Neural crest cell (in vitro differentiated cells): Measurements from ENCODE around the gene LRRC40. TPM values are rescaled to one million over a fixed set of nuclear protein-coding genes. Genes with fewer than 3 reads are reported as not detected.
"Not testable (repeated sequence)": the region's sequence is repeated elsewhere in the genome, so short reads cannot be mapped to it uniquely, and the experiment has no call there.

Experiments used
- DNase-seq: peaks from one replicate; pipeline ENCODE4 v3.0.0; 2021; ENCODE audit warnings: low read depth, mixed read lengths, low spot score
- H3K27ac Mint-ChIP-seq: one replicate; pipeline ENCODE4 v1.8.0; 2021; ENCODE audit warnings: mild to moderate bottlenecking, mixed read lengths; ENCODE audit not compliant: unreplicated experiment
- H3K27me3 Mint-ChIP-seq: 2 replicates; pipeline ENCODE4 v1.8.0; 2021; ENCODE audit warnings: low read depth, mild to moderate bottlenecking, mixed read lengths
- H3K36me3 Mint-ChIP-seq: 2 replicates; pipeline ENCODE4 v1.8.0; 2021; ENCODE audit warnings: low read depth, mild to moderate bottlenecking, mixed read lengths
- H3K4me1 Mint-ChIP-seq: 2 replicates; pipeline ENCODE4 v1.8.0; 2021; ENCODE audit warnings: mixed read lengths
- H3K4me3 Mint-ChIP-seq: one replicate; pipeline ENCODE4 v1.8.0; 2021; ENCODE audit warnings: mild to moderate bottlenecking, mixed read lengths
- H3K9me3 Mint-ChIP-seq: 2 replicates; pipeline ENCODE4 v1.8.0; 2021; ENCODE audit warnings: mixed read lengths
- CTCF ChIP-seq: fragments of 200-600 bp; sonication (generic); conservative IDR thresholded peaks from 2 replicates; pipeline ENCODE4 v1.5.0; 2021; ENCODE audit warnings: antibody characterized with exemption, mild to moderate bottlenecking
- total RNA-seq: library from RNA; stranded (reverse); gene quantifications from 2 replicates; pipeline ENCODE4 v1.2.1, GENCODE V29; 2021

Gene LRRC40
- total RNA-seq, 1 donor from 2014 or later = 27.7 TPM

GRCh38 chr1:70195342-70195741, 10.0 kb downstream of the LRRC40 start:
- TF ChIP-seq CTCF = no peak
- H3K27ac Mint-ChIP-seq = no peak overlapping the region
- no peak for DNase-seq
- no peaks in the 10 kb centered on the region for H3K27me3 Mint-ChIP-seq
- no peaks in the 10 kb centered on the region for H3K4me1 Mint-ChIP-seq
- H3K36me3 Mint-ChIP-seq = peaks cover 4% of the 10 kb centered on the region
- H3K4me3 Mint-ChIP-seq = no peak overlapping the region
- no peaks in the 10 kb centered on the region for H3K9me3 Mint-ChIP-seq

GRCh38 chr1:70194601-70195000, 10.8 kb downstream of the LRRC40 start:
- Mint-ChIP-seq H3K9me3 (no peaks in the 10 kb centered on the region), H3K4me1 (no peaks in the 10 kb centered on the region), H3K27me3 (no peaks in the 10 kb centered on the region), H3K4me3 (no peak overlapping the region), H3K36me3 (peaks cover 4% of the 10 kb centered on the region), H3K27ac (no peak overlapping the region)
- DNase-seq = no peak
- no peak for TF ChIP-seq CTCF

GRCh38 chr1:70192446-70192845, 12.9 kb downstream of the LRRC40 start:
- H3K9me3 Mint-ChIP-seq, H3K4me3 Mint-ChIP-seq, H3K4me1 Mint-ChIP-seq, H3K27ac Mint-ChIP-seq, H3K36me3 Mint-ChIP-seq, DNase-seq, H3K27me3 Mint-ChIP-seq: not testable (repeated sequence)

GRCh38 chr1:70190180-70190579, 15.2 kb downstream of the LRRC40 start:
- Mint-ChIP-seq H3K27me3 (no peaks in the 10 kb centered on the region), H3K27ac (no peak overlapping the region), H3K9me3 (no peaks in the 10 kb centered on the region), H3K4me3 (no peak overlapping the region), H3K36me3 (peaks cover 4% of the 10 kb centered on the region), H3K4me1 (no peaks in the 10 kb centered on the region)
- TF ChIP-seq CTCF = no peak
- no peak for DNase-seq

GRCh38 chr1:70188522-70188921, 16.9 kb downstream of the LRRC40 start:
- Mint-ChIP-seq H3K9me3 (no peaks in the 10 kb centered on the region), H3K4me3 (no peak overlapping the region), H3K36me3 (peaks cover 4% of the 10 kb centered on the region), H3K27ac (no peak overlapping the region), H3K27me3 (no peaks in the 10 kb centered on the region), H3K4me1 (no peaks in the 10 kb centered on the region)
- TF ChIP-seq CTCF = no peak
- no peak for DNase-seq

GRCh38 chr1:70185181-70185580, 20.2 kb downstream of the LRRC40 start:
- DNase-seq, H3K27ac Mint-ChIP-seq, H3K27me3 Mint-ChIP-seq, H3K9me3 Mint-ChIP-seq, H3K4me3 Mint-ChIP-seq, H3K36me3 Mint-ChIP-seq, H3K4me1 Mint-ChIP-seq: not testable (repeated sequence)

GRCh38 chr1:70171512-70171911, 33.9 kb downstream of the LRRC40 start:
- no peaks in the 10 kb centered on the region for H3K27me3 Mint-ChIP-seq
- no peak for TF ChIP-seq CTCF
- H3K9me3 Mint-ChIP-seq = no peaks in the 10 kb centered on the region
- H3K27ac Mint-ChIP-seq = no peak overlapping the region
- no peaks in the 10 kb centered on the region for H3K4me1 Mint-ChIP-seq
- no peak overlapping the region for H3K4me3 Mint-ChIP-seq
- H3K36me3 Mint-ChIP-seq = peaks cover 11% of the 10 kb centered on the region
- no peak for DNase-seq
